Measurements from ENCODE around the gene MBNL2.

The MBNL2 gene

GRCh38 chr13:97278435-97279411, 56.6 kb downstream of the MBNL2 start:
- Histone ChIP-seq H3F3A (ENCODE audit: control insufficient read depth, insufficient read depth) (no peaks in the 10 kb centered on the region), H3K36me3 (ENCODE audit: control insufficient read depth, low read length) (peaks cover 18% of the 10 kb centered on the region), H4K20me1 (ENCODE audit: control insufficient read depth, insufficient read depth, low read depth, low read length) (no peaks in the 10 kb centered on the region), H3K4me2 (ENCODE audit: low read length) (no peak overlapping the region), H3K79me2 (ENCODE audit: control insufficient read depth, low read length) (peaks cover 40% of the 10 kb centered on the region), H3K9me3 (ENCODE audit: control insufficient read depth, insufficient read depth, low read length) (no peaks in the 10 kb centered on the region), H3K27me3 (ENCODE audit: control insufficient read depth, low read length) (no peaks in the 10 kb centered on the region), H3K4me1 (ENCODE audit: control insufficient read depth, low read length) (peaks cover 25% of the 10 kb centered on the region), H3K4me3 (ENCODE audit: low read length) (no peak overlapping the region), H3K27ac (ENCODE audit: low read depth, low read length) (no peak overlapping the region), H3K9me2 (replicated peaks; ENCODE audit: control insufficient read depth, low read length) (no peaks in the 10 kb centered on the region)
- no peak for TF ChIP-seq EZH2phosphoT487 (IDR thresholded peaks at IDR 0.05; ENCODE audit: borderline replicate concordance, low read length)
- TF ChIP-seq CTCF (IDR thresholded peaks at IDR 0.05; ENCODE audit: low read depth, low read length, poor library complexity, severe bottlenecking): no peak

GRCh38 chr13:97279913-97280312, 57.8 kb downstream of the MBNL2 start:
- H3F3A ChIP-seq (ENCODE audit: control insufficient read depth, insufficient read depth): no peaks in the 10 kb centered on the region
- no peaks in the 10 kb centered on the region for H3K9me2 ChIP-seq (replicated peaks; ENCODE audit: control insufficient read depth, low read length)
- H4K20me1 ChIP-seq (ENCODE audit: control insufficient read depth, insufficient read depth, low read depth, low read length): no peaks in the 10 kb centered on the region; the same call in 1 of the 2 replicates
- peaks cover 40% of the 10 kb centered on the region for H3K79me2 ChIP-seq (ENCODE audit: control insufficient read depth, low read length)
- peaks cover 25% of the 10 kb centered on the region for H3K4me1 ChIP-seq (ENCODE audit: control insufficient read depth, low read length)
- H3K27ac ChIP-seq (ENCODE audit: low read depth, low read length): no peak overlapping the region
- H3K9me3 ChIP-seq (ENCODE audit: control insufficient read depth, insufficient read depth, low read length): no peaks in the 10 kb centered on the region
- H3K4me3 ChIP-seq (ENCODE audit: low read length): peak overlapping the region; percentile 5; the same call in 1 of the 2 replicates
- no peaks in the 10 kb centered on the region for H3K27me3 ChIP-seq (ENCODE audit: control insufficient read depth, low read length)
- H3K4me2 ChIP-seq (ENCODE audit: low read length): peak overlapping the region; percentile 46
- TF ChIP-seq CTCF (IDR thresholded peaks at IDR 0.05; ENCODE audit: low read depth, low read length, poor library complexity, severe bottlenecking) (no peak), EZH2phosphoT487 (IDR thresholded peaks at IDR 0.05; ENCODE audit: borderline replicate concordance, low read length) (no peak)
- peaks cover 18% of the 10 kb centered on the region for H3K36me3 ChIP-seq (ENCODE audit: control insufficient read depth, low read length)

- Histone ChIP-seq H3K36me3 (ENCODE audit: control insufficient read depth, low read length) (peaks cover 16% of the 10 kb centered on the region), H3K4me3 (ENCODE audit: low read length) (peak overlapping the region; percentile 14; the same call in 1 of the 2 replicates), H3F3A (ENCODE audit: control insufficient read depth, insufficient read depth) (no peaks in the 10 kb centered on the region), H3K27me3 (ENCODE audit: control insufficient read depth, low read length) (no peaks in the 10 kb centered on the region), H3K4me1 (ENCODE audit: control insufficient read depth, low read length) (peaks cover 24% of the 10 kb centered on the region), H3K9me3 (ENCODE audit: control insufficient read depth, insufficient read depth, low read length) (no peaks in the 10 kb centered on the region), H3K9me2 (replicated peaks; ENCODE audit: control insufficient read depth, low read length) (no peaks in the 10 kb centered on the region), H3K79me2 (ENCODE audit: control insufficient read depth, low read length) (peaks cover 40% of the 10 kb centered on the region), H4K20me1 (ENCODE audit: control insufficient read depth, insufficient read depth, low read depth, low read length) (no peaks in the 10 kb centered on the region; the same call in 1 of the 2 replicates), H3K27ac (ENCODE audit: low read depth, low read length) (no peak overlapping the region), H3K4me2 (ENCODE audit: low read length) (peak overlapping the region; percentile 46)
- TF ChIP-seq EZH2phosphoT487 (IDR thresholded peaks at IDR 0.05; ENCODE audit: borderline replicate concordance, low read length): no peak
- TF ChIP-seq CTCF (IDR thresholded peaks at IDR 0.05; ENCODE audit: low read depth, low read length, poor library complexity, severe bottlenecking): no peak
Measured at GRCh38 chr13:97280478-97280877, 58.3 kb downstream of the MBNL2 start.

Data from DOHH2 (cell line).